Measurements from ENCODE around the gene DCANP1.

DNA sequence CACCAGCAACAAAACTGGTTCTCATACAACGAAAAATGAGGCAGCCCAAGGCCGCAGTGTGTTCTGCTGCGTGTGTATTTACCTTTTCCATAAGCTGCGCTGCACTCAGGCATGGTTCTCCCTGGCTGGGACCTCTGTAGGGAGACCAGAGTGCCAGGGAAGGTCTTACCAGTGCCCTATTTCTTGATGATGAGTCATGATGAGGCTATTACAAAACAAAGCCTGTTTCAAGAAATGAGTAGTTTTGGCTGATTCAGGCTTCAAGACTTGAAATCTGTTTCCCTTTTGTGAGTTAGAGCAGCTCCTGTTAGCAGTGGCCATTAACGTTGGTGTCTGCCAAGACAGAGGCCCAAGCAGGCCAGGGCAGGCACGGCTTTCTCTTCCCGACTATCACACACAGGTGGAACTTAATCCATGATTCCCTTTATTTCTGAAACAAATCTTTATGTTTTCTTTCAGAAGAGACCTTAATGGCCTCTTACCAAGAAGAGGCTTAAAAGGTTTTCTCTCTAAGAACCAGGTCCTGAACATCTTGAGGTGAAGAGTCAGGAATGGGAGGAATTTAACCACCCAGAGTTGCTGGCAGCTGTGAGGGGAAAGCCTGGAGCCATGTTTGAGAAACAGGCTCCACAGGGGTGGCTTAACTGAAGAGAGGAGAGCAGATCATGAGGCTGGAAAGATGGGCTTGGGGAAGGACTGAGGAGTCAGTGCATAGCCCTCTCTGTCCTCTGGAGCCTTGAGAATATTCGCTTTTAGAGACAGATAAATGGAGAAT lies 46.4 kb upstream of the DCANP1 start:
- TF ChIP-seq, protein P1, sequence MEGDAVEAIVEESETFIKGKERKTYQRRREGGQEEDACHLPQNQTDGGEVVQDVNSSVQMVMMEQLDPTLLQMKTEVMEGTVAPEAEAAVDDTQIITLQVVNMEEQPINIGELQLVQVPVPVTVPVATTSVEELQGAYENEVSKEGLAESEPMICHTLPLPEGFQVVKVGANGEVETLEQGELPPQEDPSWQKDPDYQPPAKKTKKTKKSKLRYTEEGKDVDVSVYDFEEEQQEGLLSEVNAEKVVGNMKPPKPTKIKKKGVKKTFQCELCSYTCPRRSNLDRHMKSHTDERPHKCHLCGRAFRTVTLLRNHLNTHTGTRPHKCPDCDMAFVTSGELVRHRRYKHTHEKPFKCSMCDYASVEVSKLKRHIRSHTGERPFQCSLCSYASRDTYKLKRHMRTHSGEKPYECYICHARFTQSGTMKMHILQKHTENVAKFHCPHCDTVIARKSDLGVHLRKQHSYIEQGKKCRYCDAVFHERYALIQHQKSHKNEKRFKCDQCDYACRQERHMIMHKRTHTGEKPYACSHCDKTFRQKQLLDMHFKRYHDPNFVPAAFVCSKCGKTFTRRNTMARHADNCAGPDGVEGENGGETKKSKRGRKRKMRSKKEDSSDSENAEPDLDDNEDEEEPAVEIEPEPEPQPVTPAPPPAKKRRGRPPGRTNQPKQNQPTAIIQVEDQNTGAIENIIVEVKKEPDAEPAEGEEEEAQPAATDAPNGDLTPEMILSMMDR (IDR thresholded peaks at IDR 0.05; ENCODE audit: poor library complexity) = no peak
- TF ChIP-seq EZH2 (IDR thresholded peaks at IDR 0.05; ENCODE audit: borderline replicate concordance) (no peak), EZH2phosphoT487 (IDR thresholded peaks at IDR 0.05; ENCODE audit: low read depth, severe bottlenecking, unreplicated experiment) (no peak)
